ENCODE data around the gene ADAMTSL5. TPM values are rescaled to one million over a fixed set of nuclear protein-coding genes. Genes with fewer than 3 reads are reported as not detected.
A peak's percentile ranks its signal among the peaks of the same experiment; 100 is the strongest.

ADAMTSL5 gene
- total and polyA plus RNA-seq, 9 of the 15 experiments (the other 6 are each of a cell fraction or from before 2014, with no cell fraction given): 1.0 to 11.6 (median 4.1) TPM

DNA sequence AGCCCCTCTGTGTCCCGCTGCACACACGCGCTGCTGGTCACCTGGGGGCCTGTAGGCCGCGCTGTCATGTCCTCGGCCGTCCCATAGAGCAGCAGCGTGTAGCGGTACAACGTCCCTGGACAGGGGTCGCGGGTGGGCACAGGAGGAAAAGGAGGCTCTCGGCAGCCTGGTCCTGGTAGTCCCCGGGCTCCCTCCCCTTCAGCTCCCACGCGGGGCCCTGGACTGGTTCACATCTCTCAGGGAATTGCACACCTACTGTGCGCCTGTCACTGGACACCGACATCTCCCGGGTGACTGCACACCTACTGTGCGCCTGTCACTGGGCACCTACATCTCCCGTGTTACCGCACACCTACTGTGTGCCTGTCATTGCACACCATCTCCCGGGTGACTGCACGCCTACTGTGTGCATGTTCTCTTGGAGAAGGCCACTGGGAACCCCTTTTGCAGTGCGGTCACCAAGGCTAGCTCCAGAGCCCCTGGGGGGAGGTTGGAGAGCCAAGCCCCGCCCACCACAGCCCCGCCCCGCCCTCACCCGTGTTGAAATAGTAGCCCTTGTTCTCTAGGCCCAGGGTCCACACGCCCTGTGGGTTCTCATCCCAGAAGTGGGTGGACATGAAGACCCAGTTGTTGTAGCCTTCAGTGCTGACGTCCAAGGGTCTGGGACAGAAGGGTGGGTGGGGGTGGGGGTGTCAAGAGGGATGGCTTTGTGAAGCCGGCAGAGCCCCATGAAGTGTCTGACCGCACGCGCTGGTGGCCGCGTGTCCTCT is 30.3 kb downstream of the ADAMTSL5 start (continued):
- TF ChIP-seq, protein P1, sequence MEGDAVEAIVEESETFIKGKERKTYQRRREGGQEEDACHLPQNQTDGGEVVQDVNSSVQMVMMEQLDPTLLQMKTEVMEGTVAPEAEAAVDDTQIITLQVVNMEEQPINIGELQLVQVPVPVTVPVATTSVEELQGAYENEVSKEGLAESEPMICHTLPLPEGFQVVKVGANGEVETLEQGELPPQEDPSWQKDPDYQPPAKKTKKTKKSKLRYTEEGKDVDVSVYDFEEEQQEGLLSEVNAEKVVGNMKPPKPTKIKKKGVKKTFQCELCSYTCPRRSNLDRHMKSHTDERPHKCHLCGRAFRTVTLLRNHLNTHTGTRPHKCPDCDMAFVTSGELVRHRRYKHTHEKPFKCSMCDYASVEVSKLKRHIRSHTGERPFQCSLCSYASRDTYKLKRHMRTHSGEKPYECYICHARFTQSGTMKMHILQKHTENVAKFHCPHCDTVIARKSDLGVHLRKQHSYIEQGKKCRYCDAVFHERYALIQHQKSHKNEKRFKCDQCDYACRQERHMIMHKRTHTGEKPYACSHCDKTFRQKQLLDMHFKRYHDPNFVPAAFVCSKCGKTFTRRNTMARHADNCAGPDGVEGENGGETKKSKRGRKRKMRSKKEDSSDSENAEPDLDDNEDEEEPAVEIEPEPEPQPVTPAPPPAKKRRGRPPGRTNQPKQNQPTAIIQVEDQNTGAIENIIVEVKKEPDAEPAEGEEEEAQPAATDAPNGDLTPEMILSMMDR (IDR thresholded peaks at IDR 0.05 in 2 of 3, conservative IDR thresholded peaks at IDR 0.05 in 1 of 3; ENCODE audit: insufficient read depth in 2 of 3, low read depth in 1 of 3, low read length in 3 of 3): 0 out of 6 replicates have a peak, but pooled peaks of 1 of the 3 experiments have one; percentile 5
- TF ChIP-seq CBX3 (IDR thresholded peaks at IDR 0.05; ENCODE audit: borderline replicate concordance in 1 of 2, low read length in 2 of 2) (peak in 1 of 2 experiments; percentile 34; a peak in 1 of 3 replicates), ZNF740 (CRISPR knock-in tag; IDR thresholded peaks at IDR 0.05) (no peak), ZNF740 (tag; IDR thresholded peaks at IDR 0.05) (0 out of 4 replicates have a peak, but pooled peaks of 1 of the 2 experiments have one; percentile 30), CBX2 (IDR thresholded peaks at IDR 0.05; ENCODE audit: insufficient read depth, low read length, poor library complexity, severe bottlenecking) (no peak), LEF1 (IDR thresholded peaks at IDR 0.05) (no peak), EHMT2 (IDR thresholded peaks at IDR 0.05) (no peak), KDM1A (IDR thresholded peaks at IDR 0.05) (peak in 1 of 2 experiments; percentile 76; a peak in 1 of 4 replicates), THRAP3 (IDR thresholded peaks at IDR 0.05; ENCODE audit: borderline replicate concordance) (0 out of 2 replicates have a peak, but pooled peaks have one; percentile 34)
- TF ChIP-seq, protein P2, sequence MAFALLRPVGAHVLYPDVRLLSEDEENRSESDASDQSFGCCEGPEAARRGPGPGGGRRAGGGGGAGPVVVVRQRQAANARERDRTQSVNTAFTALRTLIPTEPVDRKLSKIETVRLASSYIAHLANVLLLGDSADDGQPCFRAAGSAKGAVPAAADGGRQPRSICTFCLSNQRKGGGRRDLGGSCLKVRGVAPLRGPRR (CRISPR knock-in tag; IDR thresholded peaks at IDR 0.05): no peak
